NCI-H146 (cell line): ENCODE data around the gene AK8.

Experiments
- DNase-seq: peaks from one replicate; lab custom pipeline; 2025; lab: John Stamatoyannopoulos, UW

Gene AK8

GRCh38 chr9:132887181-132888120, 9.4 kb upstream of the AK8 start:
- no peak for DNase-seq

GRCh38 chr9:132886334-132886725, 8.2 kb upstream of the AK8 start:
- DNase-seq, result no peak

- no peak for DNase-seq
Measured at GRCh38 chr9:132885720-132886333, 7.7 kb upstream of the AK8 start.

GRCh38 chr9:132883349-132884294, 5.5 kb upstream of the AK8 start:
- no peak for DNase-seq

GRCh38 chr9:132882616-132883015, 4.5 kb upstream of the AK8 start:
- DNase-seq, result no peak

GRCh38 chr9:132881826-132882225, 3.7 kb upstream of the AK8 start:
- DNase-seq, result no peak

GRCh38 chr9:132880324-132880661, 2.2 kb upstream of the AK8 start:
- DNase-seq, result no peak

- DNase-seq, result no peak
Measured at GRCh38 chr9:132879457-132880323, 1.6 kb upstream of the AK8 start.

- DNase-seq, result peak; percentile 32
Measured at GRCh38 chr9:132878695-132879456, 792 bp upstream of the AK8 start, which contains the start of gene SPACA9. Gene SPACA9, plus strand, starts transcription at chr9:132878898. Its CDS starts 5,050 bp downstream, at chr9:132883948.

- no peak for DNase-seq
Measured at GRCh38 chr9:132877458-132877823, 643 bp downstream of the AK8 start.

GRCh38 chr9:132876849-132877248, 1.2 kb downstream of the AK8 start:
- DNase-seq, result no peak

GRCh38 chr9:132875159-132875558, 2.9 kb downstream of the AK8 start:
- DNase-seq, result no peak

GRCh38 chr9:132873403-132873802, 4.7 kb downstream of the AK8 start:
- DNase-seq, result no peak

- DNase-seq, result no peak
Measured at GRCh38 chr9:132869266-132869665, 8.8 kb downstream of the AK8 start.

GRCh38 chr9:132866898-132867297, 11.2 kb downstream of the AK8 start:
- DNase-seq, result no peak

GRCh38 chr9:132864691-132865090, 13.4 kb downstream of the AK8 start:
- DNase-seq, result no peak

- no peak for DNase-seq
Measured at GRCh38 chr9:132864277-132864676, 13.8 kb downstream of the AK8 start.

GRCh38 chr9:132863096-132863495, 15.0 kb downstream of the AK8 start:
- DNase-seq, result no peak

GRCh38 chr9:132862533-132862932, 15.6 kb downstream of the AK8 start:
- no peak for DNase-seq

- DNase-seq, result no peak
Measured at GRCh38 chr9:132861666-132862065, 16.4 kb downstream of the AK8 start.

GRCh38 chr9:132858751-132859150, 19.3 kb downstream of the AK8 start:
- DNase-seq, result no peak
